ENCODE data around the gene TFF1.
"Not testable (repeated sequence)": the region's sequence is repeated elsewhere in the genome, so short reads cannot be mapped to it uniquely, and the experiment has no call there.

The TFF1 gene

DNA sequence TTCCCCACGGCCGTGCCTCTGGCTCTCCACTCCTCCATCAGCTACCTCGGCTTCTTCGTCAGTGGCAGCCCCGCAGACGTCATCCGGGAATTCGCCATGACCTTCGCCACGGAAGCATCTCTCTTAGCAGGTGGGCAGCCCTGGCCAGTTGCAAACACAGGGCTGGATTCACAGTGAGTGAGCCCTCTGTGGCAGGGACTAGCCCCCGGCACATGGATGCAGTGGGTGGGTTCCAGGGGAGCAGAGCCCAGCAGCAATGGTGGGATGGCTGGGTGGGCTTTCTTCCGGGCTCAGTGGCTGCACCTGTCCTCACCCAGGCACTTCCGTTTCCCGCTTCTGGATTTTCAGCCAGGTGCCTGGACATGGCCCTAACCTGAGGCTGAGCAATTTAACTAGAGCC, 46.8 kb upstream of the TFF1 start:
- Histone ChIP-seq H4K5ac (ENCODE audit: low read length) (no peak overlapping the region), H3K56ac (ENCODE audit: low read length) (no peak overlapping the region), H3K23ac (ENCODE audit: low read length) (no peak overlapping the region), H3K4me2 (ENCODE audit: low read length) (no peak overlapping the region), H3K4ac (ENCODE audit: low read depth, low read length) (no peak overlapping the region), H3K79me2 (ENCODE audit: control insufficient read depth, insufficient read depth, low read length) (no peaks in the 10 kb centered on the region), H3K27me3 (ENCODE audit: insufficient read depth, low read length, poor library complexity) (no peaks in the 10 kb centered on the region), H3K79me1 (ENCODE audit: low read length) (no peaks in the 10 kb centered on the region), H2BK5ac (ENCODE audit: low read length) (no peak overlapping the region), H2AK5ac (ENCODE audit: low read length) (no peak overlapping the region), H4K8ac (ENCODE audit: low read depth, low read length) (no peak overlapping the region), H3K18ac (ENCODE audit: low read length) (no peak overlapping the region), H3K4me3 (ENCODE audit: low read length) (no peak overlapping the region), H3K9ac (ENCODE audit: low read length) (no peak overlapping the region), H3K27ac (ENCODE audit: low read depth, low read length) (no peak overlapping the region), H3K4me1 (ENCODE audit: control insufficient read depth, low read depth, low read length) (no peaks in the 10 kb centered on the region), H2BK120ac (ENCODE audit: low read depth, low read length) (no peak overlapping the region), H2BK15ac (replicated peaks; ENCODE audit: low read depth) (no peak overlapping the region), H3K36me3 (ENCODE audit: control insufficient read depth, insufficient read depth, low read length) (no peaks in the 10 kb centered on the region)
- no peak for DNase-seq
- WGBS (ENCODE audit: extremely low coverage, insufficient coverage, low lambda C conversion rate) = no CpG with 5 or more reads among the region's 14 CpGs

GRCh38 chr21:42412636-42412933, 46.2 kb upstream of the TFF1 start:
- Histone ChIP-seq H2AK5ac (ENCODE audit: low read length) (no peak overlapping the region), H4K5ac (ENCODE audit: low read length) (no peak overlapping the region), H3K27ac (ENCODE audit: low read depth, low read length) (no peak overlapping the region), H3K18ac (ENCODE audit: low read length) (no peak overlapping the region), H3K36me3 (ENCODE audit: control insufficient read depth, insufficient read depth, low read length) (no peaks in the 10 kb centered on the region), H2BK15ac (replicated peaks; ENCODE audit: low read depth) (no peak overlapping the region), H3K4me1 (ENCODE audit: control insufficient read depth, low read depth, low read length) (no peaks in the 10 kb centered on the region), H3K4ac (ENCODE audit: low read depth, low read length) (no peak overlapping the region), H3K27me3 (ENCODE audit: insufficient read depth, low read length, poor library complexity) (no peaks in the 10 kb centered on the region), H3K23ac (ENCODE audit: low read length) (no peak overlapping the region), H3K79me2 (ENCODE audit: control insufficient read depth, insufficient read depth, low read length) (no peaks in the 10 kb centered on the region), H3K4me2 (ENCODE audit: low read length) (no peak overlapping the region), H3K79me1 (ENCODE audit: low read length) (no peaks in the 10 kb centered on the region), H2BK120ac (ENCODE audit: low read depth, low read length) (no peak overlapping the region), H3K56ac (ENCODE audit: low read length) (no peak overlapping the region), H2BK5ac (ENCODE audit: low read length) (no peak overlapping the region), H4K8ac (ENCODE audit: low read depth, low read length) (no peak overlapping the region), H3K9ac (ENCODE audit: low read length) (no peak overlapping the region), H3K4me3 (ENCODE audit: low read length) (no peak overlapping the region)
- DNase-seq = no peak
- WGBS (ENCODE audit: extremely low coverage, insufficient coverage, low lambda C conversion rate) = no CpG with 5 or more reads among the region's 5 CpGs

DNA sequence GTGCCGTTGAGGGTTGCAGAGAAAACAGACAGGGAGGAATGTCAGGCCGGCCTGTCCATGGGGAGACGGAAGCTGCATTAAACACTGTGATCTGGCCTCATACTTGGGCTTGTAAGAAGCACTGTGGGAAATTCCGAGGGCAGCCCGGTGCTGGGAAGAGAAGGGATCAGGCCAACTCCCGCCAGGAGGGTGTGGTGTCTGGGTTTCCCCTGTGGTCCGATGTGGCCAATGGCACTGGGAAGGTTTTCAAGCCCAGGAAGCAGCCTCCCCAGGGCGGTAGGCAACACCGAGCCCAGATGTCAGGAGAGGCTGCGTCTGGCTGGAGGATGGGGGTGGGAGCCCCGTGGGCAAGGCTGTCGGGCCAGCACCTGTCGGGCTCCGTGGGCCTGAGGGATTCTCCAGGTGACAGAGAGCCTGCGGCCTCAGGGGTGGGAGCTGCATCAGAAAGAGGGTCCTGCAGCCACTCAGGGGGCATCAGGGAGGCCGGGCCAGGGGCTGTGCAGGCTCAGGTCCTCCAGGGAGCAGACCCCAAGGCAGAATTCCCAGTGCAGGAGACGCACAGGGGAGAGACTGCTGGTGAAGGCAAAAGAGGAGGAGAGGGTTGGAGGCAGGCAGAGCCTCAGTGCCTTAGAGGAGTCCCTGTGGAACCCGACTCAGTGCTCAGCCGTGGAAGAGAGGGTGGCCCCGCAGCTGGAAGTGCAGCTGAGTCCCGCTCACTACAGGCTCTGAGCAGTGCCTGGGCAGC, 45.7 kb upstream of the TFF1 start:
- no peak overlapping the region for H3K18ac ChIP-seq (ENCODE audit: low read length)
- WGBS (ENCODE audit: extremely low coverage, insufficient coverage, low lambda C conversion rate) = no CpG with 5 or more reads among the region's 21 CpGs

DNA sequence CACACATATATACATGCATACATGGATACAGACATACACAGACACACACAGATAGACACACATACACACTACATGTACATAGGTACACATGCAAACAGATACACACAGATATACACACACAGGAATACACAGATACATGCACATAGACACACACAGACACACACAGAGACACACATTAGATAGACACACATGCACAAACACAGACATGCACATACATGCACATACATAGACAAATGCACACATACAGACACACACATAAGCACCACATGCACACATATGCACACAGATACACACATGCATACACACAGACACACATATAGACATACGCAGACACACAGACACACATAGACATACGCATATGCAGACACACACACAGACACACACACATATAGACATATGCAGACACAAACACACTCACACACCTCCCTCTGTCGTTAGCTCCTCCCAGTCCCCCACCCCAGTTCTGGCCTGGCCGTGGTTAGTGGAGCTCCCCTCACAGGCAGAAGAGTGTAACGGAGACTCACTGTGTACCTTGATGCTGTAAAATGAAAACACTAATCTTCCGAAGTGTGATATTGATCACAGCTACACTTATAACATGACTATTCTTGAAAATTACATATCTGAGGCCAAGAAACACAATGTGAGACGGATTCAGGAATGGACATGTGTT, 45.0 kb upstream of the TFF1 start:
- Histone ChIP-seq H2BK15ac (replicated peaks; ENCODE audit: low read depth) (no peak overlapping the region), H4K8ac (ENCODE audit: low read depth, low read length) (no peak overlapping the region), H3K27me3 (ENCODE audit: insufficient read depth, low read length, poor library complexity) (no peaks in the 10 kb centered on the region), H3K56ac (ENCODE audit: low read length) (no peak overlapping the region), H3K4ac (ENCODE audit: low read depth, low read length) (no peak overlapping the region), H3K79me1 (ENCODE audit: low read length) (no peaks in the 10 kb centered on the region), H3K23ac (ENCODE audit: low read length) (no peak overlapping the region), H3K18ac (ENCODE audit: low read length) (no peak overlapping the region), H3K4me1 (ENCODE audit: control insufficient read depth, low read depth, low read length) (no peaks in the 10 kb centered on the region), H3K36me3 (ENCODE audit: control insufficient read depth, insufficient read depth, low read length) (no peaks in the 10 kb centered on the region), H2BK5ac (ENCODE audit: low read length) (no peak overlapping the region), H3K4me2 (ENCODE audit: low read length) (no peak overlapping the region), H3K9ac (ENCODE audit: low read length) (no peak overlapping the region), H2AK5ac (ENCODE audit: low read length) (no peak overlapping the region), H2BK120ac (ENCODE audit: low read depth, low read length) (no peak overlapping the region), H3K4me3 (ENCODE audit: low read length) (no peak overlapping the region), H4K5ac (ENCODE audit: low read length) (no peak overlapping the region), H3K27ac (ENCODE audit: low read depth, low read length) (no peak overlapping the region), H3K79me2 (ENCODE audit: control insufficient read depth, insufficient read depth, low read length) (no peaks in the 10 kb centered on the region)
- DNase-seq = peak; percentile 64
- no CpG with 5 or more reads among the region's 7 CpGs for WGBS (ENCODE audit: extremely low coverage, insufficient coverage, low lambda C conversion rate)

More for the DNA sequence above, 45.7 kb upstream of the TFF1 start:
- no peaks in the 10 kb centered on the region for H3K27me3 ChIP-seq (ENCODE audit: insufficient read depth, low read length, poor library complexity)
- no peak for DNase-seq
- H4K8ac ChIP-seq (ENCODE audit: low read depth, low read length) = no peak overlapping the region
- H3K4me2 ChIP-seq (ENCODE audit: low read length) = no peak overlapping the region
- no peak overlapping the region for H2BK5ac ChIP-seq (ENCODE audit: low read length)
- H4K5ac ChIP-seq (ENCODE audit: low read length) = no peak overlapping the region
- no peak overlapping the region for H3K27ac ChIP-seq (ENCODE audit: low read depth, low read length)
- no peak overlapping the region for H3K56ac ChIP-seq (ENCODE audit: low read length)
- no peaks in the 10 kb centered on the region for H3K36me3 ChIP-seq (ENCODE audit: control insufficient read depth, insufficient read depth, low read length)
- no peak overlapping the region for H3K4me3 ChIP-seq (ENCODE audit: low read length)
- H3K79me1 ChIP-seq (ENCODE audit: low read length) = no peaks in the 10 kb centered on the region
- no peaks in the 10 kb centered on the region for H3K4me1 ChIP-seq (ENCODE audit: control insufficient read depth, low read depth, low read length)
- no peaks in the 10 kb centered on the region for H3K79me2 ChIP-seq (ENCODE audit: control insufficient read depth, insufficient read depth, low read length)
- H3K4ac ChIP-seq (ENCODE audit: low read depth, low read length) = no peak overlapping the region
- H3K23ac ChIP-seq (ENCODE audit: low read length) = no peak overlapping the region
- H2BK120ac ChIP-seq (ENCODE audit: low read depth, low read length) = no peak overlapping the region
- no peak overlapping the region for H2BK15ac ChIP-seq (replicated peaks; ENCODE audit: low read depth)
- H2AK5ac ChIP-seq (ENCODE audit: low read length) = no peak overlapping the region
- H3K9ac ChIP-seq (ENCODE audit: low read length) = no peak overlapping the region

DNA sequence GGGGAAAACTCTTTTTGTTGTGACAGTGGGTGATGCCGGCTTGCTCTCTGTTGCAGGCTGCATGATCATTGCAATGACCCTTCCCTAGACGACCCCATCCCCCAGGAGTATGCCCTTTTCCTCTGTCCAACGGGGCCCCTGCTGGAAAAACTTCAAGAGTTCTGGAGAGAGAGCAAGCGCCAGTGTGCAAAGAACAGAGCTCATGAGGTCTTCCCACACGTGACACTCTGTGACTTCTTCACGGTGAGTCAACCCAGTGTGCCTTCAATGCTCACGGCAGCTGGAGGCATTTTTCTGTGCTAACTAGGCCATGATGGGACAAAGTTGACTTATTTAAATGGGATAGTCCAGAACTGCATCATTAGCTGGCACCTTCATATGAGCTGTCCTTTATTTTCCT, 43.0 kb upstream of the TFF1 start:
- no peak overlapping the region for H3K23ac ChIP-seq (ENCODE audit: low read length)
- H3K27me3 ChIP-seq (ENCODE audit: insufficient read depth, low read length, poor library complexity) = no peaks in the 10 kb centered on the region
- no peak overlapping the region for H3K9ac ChIP-seq (ENCODE audit: low read length)
- no peak overlapping the region for H2BK15ac ChIP-seq (replicated peaks; ENCODE audit: low read depth)
- no peak overlapping the region for H2BK120ac ChIP-seq (ENCODE audit: low read depth, low read length)
- no peak overlapping the region for H3K56ac ChIP-seq (ENCODE audit: low read length)
- no peak overlapping the region for H2BK5ac ChIP-seq (ENCODE audit: low read length)
- no CpG with 5 or more reads among the region's 7 CpGs for WGBS (ENCODE audit: extremely low coverage, insufficient coverage, low lambda C conversion rate)
- no peaks in the 10 kb centered on the region for H3K79me1 ChIP-seq (ENCODE audit: low read length)
- H3K4me1 ChIP-seq (ENCODE audit: control insufficient read depth, low read depth, low read length) = no peaks in the 10 kb centered on the region
- H3K18ac ChIP-seq (ENCODE audit: low read length) = no peak overlapping the region
- H4K8ac ChIP-seq (ENCODE audit: low read depth, low read length) = no peak overlapping the region
- no peak overlapping the region for H4K5ac ChIP-seq (ENCODE audit: low read length)
- no peak overlapping the region for H3K4me3 ChIP-seq (ENCODE audit: low read length)
- no peaks in the 10 kb centered on the region for H3K36me3 ChIP-seq (ENCODE audit: control insufficient read depth, insufficient read depth, low read length)
- H2AK5ac ChIP-seq (ENCODE audit: low read length) = no peak overlapping the region
- no peak overlapping the region for H3K4ac ChIP-seq (ENCODE audit: low read depth, low read length)
- no peak for DNase-seq
- no peak overlapping the region for H3K4me2 ChIP-seq (ENCODE audit: low read length)
- no peak overlapping the region for H3K27ac ChIP-seq (ENCODE audit: low read depth, low read length)
- no peaks in the 10 kb centered on the region for H3K79me2 ChIP-seq (ENCODE audit: control insufficient read depth, insufficient read depth, low read length)

- H3K18ac ChIP-seq (ENCODE audit: low read length); H3K4me1 ChIP-seq (ENCODE audit: control insufficient read depth, low read depth, low read length); H3K23ac ChIP-seq (ENCODE audit: low read length); H4K5ac ChIP-seq (ENCODE audit: low read length); H2BK15ac ChIP-seq (replicated peaks; ENCODE audit: low read depth); H3K4ac ChIP-seq (ENCODE audit: low read depth, low read length); H3K79me1 ChIP-seq (ENCODE audit: low read length); H2BK5ac ChIP-seq (ENCODE audit: low read length); H2BK120ac ChIP-seq (ENCODE audit: low read depth, low read length); H3K27me3 ChIP-seq (ENCODE audit: insufficient read depth, low read length, poor library complexity); H3K9ac ChIP-seq (ENCODE audit: low read length); H3K27ac ChIP-seq (ENCODE audit: low read depth, low read length); H3K56ac ChIP-seq (ENCODE audit: low read length); H3K4me2 ChIP-seq (ENCODE audit: low read length); H3K36me3 ChIP-seq (ENCODE audit: control insufficient read depth, insufficient read depth, low read length); H4K8ac ChIP-seq (ENCODE audit: low read depth, low read length); H3K79me2 ChIP-seq (ENCODE audit: control insufficient read depth, insufficient read depth, low read length); H3K4me3 ChIP-seq (ENCODE audit: low read length); H2AK5ac ChIP-seq (ENCODE audit: low read length); DNase-seq: not testable (repeated sequence)
- no CpG with 5 or more reads among the region's 5 CpGs for WGBS (ENCODE audit: extremely low coverage, insufficient coverage, low lambda C conversion rate)
Measured at GRCh38 chr21:42408718-42409117, 42.4 kb upstream of the TFF1 start.

Data from mesendoderm (in vitro differentiated cells).